GM12892 (cell line): ENCODE results near the gene RPS6KC1.

Source experiments
- POLR2AphosphoS5 ChIP-seq: IDR thresholded peaks from 2 replicates; pipeline ENCODE4 v1.6.1; 2011; ENCODE audit warnings: low read depth, low read length, control low read depth
- TAF1 ChIP-seq: IDR thresholded peaks from 2 replicates; pipeline ENCODE4 v1.6.1; 2011; ENCODE audit warnings: low read depth, mild to moderate bottlenecking, control low read depth, low read length, borderline replicate concordance

- TF ChIP-seq TAF1: no peak
- no peak for TF ChIP-seq POLR2AphosphoS5
Observed at GRCh38 chr1:213179784-213180183, 128.7 kb downstream of the RPS6KC1 start.
